ENCODE measurements around the gene JAK2. TPM values are rescaled to one million over a fixed set of nuclear protein-coding genes. Genes with fewer than 3 reads are reported as not detected.

The JAK2 gene
- total RNA-seq, 1 donor from 2014 or later: 84.1 TPM

DNA sequence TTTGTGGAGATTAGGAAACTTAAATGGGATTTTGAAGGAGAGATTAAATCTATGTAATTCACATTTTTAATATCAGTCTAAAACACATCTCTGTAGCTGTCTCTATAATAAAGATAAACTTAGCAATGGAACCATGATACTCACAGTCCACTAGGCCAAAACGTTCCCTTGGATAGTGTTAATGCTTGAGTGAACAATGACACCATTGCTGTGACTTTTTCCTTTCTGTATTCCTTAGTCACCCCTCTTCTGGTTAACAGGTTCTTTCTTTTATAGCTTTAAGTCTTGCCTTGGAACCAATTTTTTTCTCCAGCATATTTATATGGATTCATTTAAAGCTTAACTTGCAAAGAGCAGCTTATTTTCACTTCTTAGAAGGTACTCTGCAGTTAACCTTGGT lies 137.0 kb downstream of the JAK2 start:
- intact Hi-C loops (cut with micrococcal nuclease): no loop called here

DNA sequence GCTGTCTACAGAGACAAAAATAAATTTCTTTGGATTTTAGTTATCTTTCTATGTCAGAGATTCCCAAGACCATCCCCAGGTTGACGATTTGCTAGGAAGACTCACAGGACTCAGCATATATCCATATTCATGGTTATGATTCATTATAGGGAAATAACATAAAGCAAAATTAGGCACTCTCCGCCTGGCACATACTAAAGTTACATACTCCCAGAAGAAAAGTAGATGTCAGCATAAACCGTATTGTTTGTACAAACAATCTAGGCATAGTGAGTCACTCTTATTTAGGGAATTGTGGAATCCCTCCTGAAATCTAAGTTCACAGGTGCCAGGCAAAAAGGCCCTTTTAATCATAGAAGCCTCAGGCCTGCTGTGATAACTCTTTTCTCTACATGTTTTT lies 137.4 kb downstream of the JAK2 start:
- intact Hi-C loops (cut with micrococcal nuclease): no loop called here

DNA sequence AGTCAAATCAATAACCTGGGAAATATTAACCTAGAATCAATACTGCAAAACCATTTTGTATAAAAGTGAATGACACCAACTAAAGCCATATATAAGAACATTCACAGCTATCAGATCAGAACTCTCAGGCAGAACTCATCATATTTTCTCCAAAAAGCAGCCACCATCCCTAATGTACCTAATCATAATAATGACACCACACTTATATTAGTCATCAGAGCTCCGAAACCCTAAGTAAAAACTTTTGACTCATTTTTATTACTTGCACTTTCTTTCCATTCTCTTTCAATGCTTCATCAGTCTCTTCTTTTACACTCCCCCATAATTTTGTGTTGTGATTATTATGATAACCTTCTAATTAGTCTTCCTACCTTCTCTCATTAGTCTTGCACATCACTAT lies 155.1 kb downstream of the JAK2 start:
- intact Hi-C loops (cut with micrococcal nuclease): no loop called here

DNA sequence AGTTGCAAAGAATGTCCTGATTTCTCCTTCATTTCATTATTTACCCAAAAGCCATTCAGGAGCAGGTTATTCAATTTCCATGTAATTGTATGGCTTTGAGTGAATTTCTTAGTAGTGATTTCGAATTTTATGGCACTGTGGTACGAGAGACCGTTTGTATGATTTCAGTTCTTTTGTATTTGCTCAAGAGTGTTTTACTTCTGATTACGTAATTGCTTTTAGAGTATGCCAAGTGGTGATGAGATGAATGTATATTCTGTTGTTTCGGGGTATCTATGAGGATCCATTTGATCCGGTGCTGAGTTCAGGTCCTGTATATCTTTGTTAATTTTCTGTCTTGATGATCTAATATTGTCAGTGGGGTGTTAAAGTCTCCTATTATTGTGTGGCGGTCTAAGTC lies 159.1 kb downstream of the JAK2 start:
- intact Hi-C loops (cut with micrococcal nuclease): no loop called here

DNA sequence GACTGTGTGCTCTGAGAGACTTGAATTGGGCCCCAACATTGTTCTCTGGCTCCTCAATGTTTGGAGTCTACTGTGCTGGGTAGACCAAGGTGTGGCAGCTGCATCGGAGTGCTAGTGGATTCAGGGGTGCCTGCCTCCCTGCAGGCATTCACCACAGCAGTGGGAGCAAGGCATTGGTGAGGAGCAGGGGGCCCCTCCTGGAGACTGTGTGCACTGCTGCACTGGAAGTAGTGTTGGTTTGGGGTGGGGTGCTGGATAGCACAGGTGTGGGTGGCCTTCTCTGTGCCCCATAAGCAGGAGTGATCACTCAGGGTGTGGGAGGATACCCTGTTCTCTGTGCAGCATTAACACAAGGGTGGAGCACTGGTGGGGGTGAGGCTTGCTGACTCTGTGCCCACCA lies 161.2 kb downstream of the JAK2 start:
- intact Hi-C loops (cut with micrococcal nuclease): no loop called here

Other genes starting within 250 kb of the JAK2 start
- gene AK3, start 244.1 kb upstream of the JAK2 start, total RNA-seq: 28.9 and 29.4 TPM in 2 replicates
- 26.7 and 28.3 TPM in 2 replicates for gene RCL1, start 192.3 kb upstream of the JAK2 start, total RNA-seq
- not detected in 2 replicates for gene INSL6, start 200.4 kb downstream of the JAK2 start, total RNA-seq
- gene INSL4, start 246.1 kb downstream of the JAK2 start, total RNA-seq: not detected in 2 replicates